Ascending aorta (tissue), 2 donors: ENCODE measurements around the gene PPFIA2. TPM values are rescaled to one million over a fixed set of nuclear protein-coding genes. Genes with fewer than 3 reads are reported as not detected.

Experiments used
- DNase-seq, 2 donors: peaks; one replicate each; pipeline ENCODE4 v3.0.0-alpha.2; 2019; ENCODE audit warnings: low spot score in 2 of 2
- H3K27ac ChIP-seq, 2 donors: fragments of 200-600 bp; sonication (generic); one replicate each; pipeline ENCODE4 v1.5.1; 2016 to 2017; ENCODE audit warnings: mild to moderate bottlenecking in 1 of 2
- H3K27me3 ChIP-seq: fragments of 200-600 bp; sonication (generic); one replicate; pipeline ENCODE4 v1.5.1; 2017
- H3K36me3 ChIP-seq, 2 donors: fragments of 200-600 bp; sonication (generic); one replicate each; pipeline ENCODE4 v1.5.1; 2016
- H3K4me1 ChIP-seq, 2 donors: fragments of 200-600 bp; sonication (generic); one replicate each; pipeline ENCODE4 v1.5.1; 2016 to 2017; ENCODE audit warnings: mild to moderate bottlenecking in 1 of 2
- H3K4me3 ChIP-seq, 2 donors: fragments of 200-600 bp; sonication (generic); one replicate each; pipeline ENCODE4 v1.5.1; 2016 to 2017; ENCODE audit warnings: mild to moderate bottlenecking in 1 of 2
- H3K9me3 ChIP-seq, 2 donors: fragments of 200-600 bp; sonication (generic); one replicate each; pipeline ENCODE4 v1.5.1; 2016
- intact Hi-C: fragments of 100-400 bp; cut with DNase I; formaldehyde crosslinking; loops from one replicate; pipeline ENCODE4 v1.15.1; 2023
- total RNA-seq: library from RNA; depleted of rRNA; stranded (reverse); fragments of >200 nt; gene quantifications from one replicate; pipeline ENCODE4 v1.1.0, GENCODE V29; 2016
- TF ChIP-seq, protein P1 (sequence below), 3 experiments: fragments of 200-600 bp in 2 of 3; fragments of 450-650 bp in 1 of 3; sonication (generic) in 2 of 3; IDR thresholded peaks; one replicate each; pipeline ENCODE4 v1.5.1; 2016 to 2019; ENCODE audit warnings: antibody characterized with exemption in 3 of 3, mild to moderate bottlenecking in 1 of 3, moderate library complexity in 1 of 3

PPFIA2 gene
- total RNA-seq, 1 donor from 2014 or later = 15.0 TPM

GRCh38 chr12:81779216-81779615 is 20.1 kb upstream of the PPFIA2 start:
- DNase-seq = no peak
- no peak overlapping the region for H3K4me3 ChIP-seq
- no peaks in the 10 kb centered on the region for H3K9me3 ChIP-seq
- intact Hi-C loops = no loop called here
- TF ChIP-seq, protein P1, sequence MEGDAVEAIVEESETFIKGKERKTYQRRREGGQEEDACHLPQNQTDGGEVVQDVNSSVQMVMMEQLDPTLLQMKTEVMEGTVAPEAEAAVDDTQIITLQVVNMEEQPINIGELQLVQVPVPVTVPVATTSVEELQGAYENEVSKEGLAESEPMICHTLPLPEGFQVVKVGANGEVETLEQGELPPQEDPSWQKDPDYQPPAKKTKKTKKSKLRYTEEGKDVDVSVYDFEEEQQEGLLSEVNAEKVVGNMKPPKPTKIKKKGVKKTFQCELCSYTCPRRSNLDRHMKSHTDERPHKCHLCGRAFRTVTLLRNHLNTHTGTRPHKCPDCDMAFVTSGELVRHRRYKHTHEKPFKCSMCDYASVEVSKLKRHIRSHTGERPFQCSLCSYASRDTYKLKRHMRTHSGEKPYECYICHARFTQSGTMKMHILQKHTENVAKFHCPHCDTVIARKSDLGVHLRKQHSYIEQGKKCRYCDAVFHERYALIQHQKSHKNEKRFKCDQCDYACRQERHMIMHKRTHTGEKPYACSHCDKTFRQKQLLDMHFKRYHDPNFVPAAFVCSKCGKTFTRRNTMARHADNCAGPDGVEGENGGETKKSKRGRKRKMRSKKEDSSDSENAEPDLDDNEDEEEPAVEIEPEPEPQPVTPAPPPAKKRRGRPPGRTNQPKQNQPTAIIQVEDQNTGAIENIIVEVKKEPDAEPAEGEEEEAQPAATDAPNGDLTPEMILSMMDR (IDR thresholded peaks at IDR 0.05) = no peak
- no peaks in the 10 kb centered on the region for H3K36me3 ChIP-seq
- no peak overlapping the region for H3K27ac ChIP-seq
- no peaks in the 10 kb centered on the region for H3K4me1 ChIP-seq
- no peaks in the 10 kb centered on the region for H3K27me3 ChIP-seq

GRCh38 chr12:81778719-81779118 is 19.6 kb upstream of the PPFIA2 start:
- DNase-seq = no peak
- intact Hi-C loops = no loop called here
- Histone ChIP-seq H3K27me3 (no peaks in the 10 kb centered on the region), H3K27ac (no peak overlapping the region), H3K9me3 (no peaks in the 10 kb centered on the region), H3K36me3 (no peaks in the 10 kb centered on the region), H3K4me3 (no peak overlapping the region), H3K4me1 (no peaks in the 10 kb centered on the region)
- TF ChIP-seq, protein P1 (IDR thresholded peaks at IDR 0.05) = no peak

- Histone ChIP-seq H3K4me3 (peak overlapping the region; percentile 59 to 95), H3K4me1 (peaks cover 0 to 4% of the 10 kb centered on the region in 2 donors), H3K36me3 (no peaks in the 10 kb centered on the region), H3K27ac (peak overlapping the region in 1 of 2 donors; percentile 53), H3K27me3 (no peaks in the 10 kb centered on the region), H3K9me3 (no peaks in the 10 kb centered on the region)
- DNase-seq = peak in 1 of 2 donors; percentile 68
- TF ChIP-seq, protein P1 (IDR thresholded peaks at IDR 0.05) = no peak
- intact Hi-C loops = loop anchor here (1.0 to 2.0 kb wide), 2 partner anchors 34 to 42 kb away; no protein-coding TSS in a partner anchor
These were observed 545 bp downstream of the PPFIA2 start for GRCh38 chr12:81758421-81759189.

DNA sequence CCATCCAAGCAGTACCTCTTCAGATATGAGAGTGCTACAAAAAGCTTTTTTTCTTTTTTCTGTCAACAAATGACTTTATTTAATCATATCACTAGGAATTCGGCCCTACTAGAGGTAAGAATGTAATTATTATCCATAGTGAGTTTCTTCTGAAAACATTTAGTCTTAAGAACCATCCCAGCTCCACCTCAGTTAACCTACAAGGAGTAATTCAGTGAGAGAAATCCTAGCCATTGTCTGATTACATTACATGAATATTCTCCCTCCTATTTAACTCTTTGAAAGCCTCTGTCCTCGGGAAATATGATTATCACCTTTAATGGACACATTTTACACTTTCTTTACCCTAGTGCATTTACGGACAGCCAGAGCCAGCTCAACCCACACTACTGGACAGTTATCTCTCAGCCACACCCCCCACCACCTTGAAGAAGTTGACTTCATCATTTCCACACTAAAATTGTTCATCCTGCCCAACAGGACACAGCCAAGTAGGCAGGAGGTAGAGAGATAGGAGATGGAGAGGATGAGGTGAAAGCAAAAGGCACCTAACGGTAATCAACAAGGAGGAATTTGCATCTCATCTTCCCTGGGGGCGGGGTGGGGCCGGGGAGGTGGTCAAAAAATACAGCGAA is 1.3 kb downstream of the PPFIA2 start:
- DNase-seq = no peak
- Histone ChIP-seq H3K4me3 (peak overlapping the region; percentile 59 to 95), H3K27ac (no peak overlapping the region), H3K27me3 (no peaks in the 10 kb centered on the region), H3K9me3 (no peaks in the 10 kb centered on the region), H3K4me1 (peaks cover 0 to 4% of the 10 kb centered on the region in 2 donors), H3K36me3 (no peaks in the 10 kb centered on the region)
- intact Hi-C loops = loop anchor here (1.0 to 2.0 kb wide), 2 partner anchors 34 to 43 kb away; no protein-coding TSS in a partner anchor
- TF ChIP-seq, protein P1 (IDR thresholded peaks at IDR 0.05) = no peak

GRCh38 chr12:81729781-81730180 is 29.4 kb downstream of the PPFIA2 start:
- Histone ChIP-seq H3K4me3 (no peak overlapping the region), H3K9me3 (no peaks in the 10 kb centered on the region), H3K27ac (no peak overlapping the region), H3K36me3 (no peaks in the 10 kb centered on the region), H3K4me1 (no peaks in the 10 kb centered on the region), H3K27me3 (no peaks in the 10 kb centered on the region)
- intact Hi-C loops = no loop called here
- no peak for DNase-seq
- TF ChIP-seq, protein P1 (IDR thresholded peaks at IDR 0.05) = no peak
